Measurements from ENCODE around the gene LHFPL4.
"Not testable (repeated sequence)": the region's sequence is repeated elsewhere in the genome, so short reads cannot be mapped to it uniquely, and the experiment has no call there.

The LHFPL4 gene

GRCh38 chr3:9536212-9536611 lies 17.4 kb downstream of the LHFPL4 start:
- no peak for DNase-seq (ENCODE audit: low read depth, low spot score)

- DNase-seq (ENCODE audit: low read depth, low spot score), result no peak
These were observed 19.2 kb downstream of the LHFPL4 start for GRCh38 chr3:9534429-9534828.

GRCh38 chr3:9525078-9525477 lies 28.5 kb downstream of the LHFPL4 start:
- no peak for DNase-seq (ENCODE audit: low read depth, low spot score)

- no peak for DNase-seq (ENCODE audit: low read depth, low spot score)
These were observed 38.7 kb downstream of the LHFPL4 start for GRCh38 chr3:9514956-9515355.

GRCh38 chr3:9514306-9514705 lies 39.3 kb downstream of the LHFPL4 start:
- no peak for DNase-seq (ENCODE audit: low read depth, low spot score)

DNA sequence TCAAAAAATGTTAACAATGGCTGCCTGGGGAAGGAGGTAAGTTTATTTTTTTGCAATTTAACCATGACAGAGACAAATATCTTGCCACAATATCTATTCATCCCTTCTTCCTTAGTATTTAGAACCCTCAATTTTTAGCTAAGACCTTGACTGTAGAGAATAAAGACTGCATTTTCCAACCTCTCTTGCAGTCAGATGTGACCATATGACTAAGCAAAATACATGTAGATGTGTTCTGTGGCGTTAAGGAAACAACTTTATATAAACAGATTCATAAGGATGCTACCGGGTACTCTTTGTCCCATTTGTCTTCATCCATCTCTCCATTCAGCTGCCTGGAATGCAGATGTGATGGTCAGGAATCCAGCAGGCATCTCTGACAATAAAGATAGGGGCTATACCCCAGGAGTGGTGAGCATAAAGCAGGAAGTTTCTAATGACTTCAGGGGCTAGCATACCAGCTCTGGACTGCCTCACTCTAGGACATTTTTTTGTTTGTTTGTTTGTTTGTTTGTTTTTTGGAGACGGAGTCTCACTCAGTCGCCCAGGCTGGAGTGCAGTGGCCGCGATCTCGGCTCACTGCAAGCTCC lies 41.1 kb downstream of the LHFPL4 start:
- no peak for DNase-seq (ENCODE audit: low read depth, low spot score)

- no peak for DNase-seq (ENCODE audit: low read depth, low spot score)
These were observed 44.8 kb downstream of the LHFPL4 start for GRCh38 chr3:9508781-9509180.

- DNase-seq (ENCODE audit: low read depth, low spot score), result no peak
These were observed 45.7 kb downstream of the LHFPL4 start for GRCh38 chr3:9507586-9508578.

GRCh38 chr3:9503283-9503682 lies 50.3 kb downstream of the LHFPL4 start:
- DNase-seq (ENCODE audit: low read depth, low spot score), result peak; percentile 49

GRCh38 chr3:9501226-9501625 lies 52.4 kb downstream of the LHFPL4 start:
- no peak for DNase-seq (ENCODE audit: low read depth, low spot score)

DNA sequence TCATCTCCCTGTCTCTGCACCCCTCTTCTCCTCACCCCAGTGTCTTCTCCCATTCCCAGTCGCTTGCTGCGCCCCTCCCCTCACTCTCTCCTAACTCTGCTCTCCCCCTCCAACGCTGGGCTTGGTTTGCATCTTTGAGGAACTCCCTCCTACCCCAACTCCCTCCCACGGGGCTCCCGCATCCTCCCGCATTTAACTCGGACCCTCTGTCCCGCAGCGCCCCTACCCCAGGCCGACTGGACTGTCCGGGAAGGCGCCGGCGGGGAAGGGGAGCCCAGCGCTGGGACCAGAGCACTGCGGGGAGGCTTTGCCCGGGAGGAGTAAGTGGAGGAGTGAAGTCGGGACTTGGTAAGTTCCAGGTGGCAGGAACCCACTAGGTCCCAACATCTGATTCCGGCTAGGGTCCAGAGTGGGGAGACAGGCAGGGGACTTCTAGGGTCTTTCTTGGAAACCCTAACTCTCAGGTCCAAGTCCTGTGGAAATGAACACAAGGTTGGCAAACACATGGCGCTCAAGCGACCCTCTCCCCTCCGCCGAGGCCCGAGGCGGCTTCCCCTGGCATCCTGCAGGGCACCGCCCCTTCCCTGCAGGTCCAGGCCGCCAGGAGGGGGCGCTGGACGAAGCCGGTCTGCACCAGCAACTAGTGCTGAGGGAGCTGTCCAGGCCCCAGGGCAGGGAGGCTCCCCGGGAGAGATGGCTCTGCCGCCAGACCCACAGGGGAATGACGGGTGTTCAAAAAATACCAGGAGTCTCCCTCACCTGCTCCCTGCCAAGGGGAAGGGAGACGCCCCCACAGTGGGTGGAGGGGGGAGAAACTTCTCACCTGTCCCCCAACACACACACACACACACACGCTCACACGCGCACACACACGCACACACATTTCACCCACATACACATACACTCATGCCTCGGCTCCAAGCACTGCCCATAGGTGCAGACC lies 53.2 kb downstream of the LHFPL4 start:
- DNase-seq (ENCODE audit: low read depth, low spot score), result peak; percentile 38

GRCh38 chr3:9499455-9500107 lies 54.0 kb downstream of the LHFPL4 start:
- DNase-seq (ENCODE audit: low read depth, low spot score), result no peak

DNA sequence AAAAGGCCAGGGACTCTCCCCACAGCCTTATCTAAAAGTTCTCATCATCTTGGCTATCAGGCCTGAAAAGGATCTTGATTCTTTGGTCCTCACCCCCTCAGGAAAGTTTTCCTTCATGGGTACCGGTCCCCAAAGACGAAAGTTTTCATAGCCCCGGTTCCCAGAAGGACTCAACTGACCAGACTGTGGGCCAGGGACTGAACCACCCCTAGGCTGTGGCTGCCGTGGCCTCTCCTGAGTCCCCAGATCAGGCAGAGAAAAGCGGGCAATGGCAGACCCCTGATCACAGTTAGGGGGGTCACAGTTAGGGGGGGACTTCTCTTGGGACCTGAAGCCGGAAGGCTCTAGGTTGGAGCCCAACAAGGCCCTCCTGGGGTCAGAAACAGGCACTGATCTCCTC lies 54.8 kb downstream of the LHFPL4 start:
- DNase-seq (ENCODE audit: low read depth, low spot score), result no peak

DNA sequence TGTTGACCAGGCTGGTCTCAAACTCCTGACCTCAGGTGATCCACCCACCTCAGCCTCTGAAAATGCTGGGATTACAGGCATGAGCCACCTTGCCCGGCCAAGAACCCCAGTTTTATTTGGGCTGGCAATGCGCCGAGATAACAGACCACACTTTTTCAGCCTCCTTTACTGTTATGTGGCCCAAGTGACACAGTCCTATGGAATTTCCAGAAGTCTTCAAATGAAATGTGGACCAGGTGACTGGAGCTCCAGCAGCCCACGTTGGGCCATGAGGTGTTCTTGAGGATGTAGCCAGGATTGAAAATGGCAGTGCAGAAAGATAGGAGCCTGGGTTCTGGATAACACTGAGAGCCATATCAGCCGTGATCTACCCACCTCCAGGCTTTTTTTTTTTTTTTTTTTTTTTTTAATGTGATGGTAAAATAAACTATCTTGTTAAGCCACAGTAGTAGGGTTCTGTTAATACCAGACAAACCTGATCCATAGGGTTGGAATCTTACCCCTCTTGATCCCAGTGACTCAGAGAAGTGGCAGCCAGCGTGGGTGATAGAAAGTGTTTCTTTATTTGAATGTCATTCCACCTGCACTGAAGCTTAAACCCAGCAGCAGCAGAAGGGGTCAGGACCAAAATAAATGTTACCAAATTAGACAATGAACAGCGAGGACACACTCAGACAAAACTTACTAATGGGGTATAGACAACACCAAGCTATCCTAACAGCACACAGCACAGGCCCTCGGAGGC lies 55.6 kb downstream of the LHFPL4 start:
- DNase-seq (ENCODE audit: low read depth, low spot score), result no peak

DNA sequence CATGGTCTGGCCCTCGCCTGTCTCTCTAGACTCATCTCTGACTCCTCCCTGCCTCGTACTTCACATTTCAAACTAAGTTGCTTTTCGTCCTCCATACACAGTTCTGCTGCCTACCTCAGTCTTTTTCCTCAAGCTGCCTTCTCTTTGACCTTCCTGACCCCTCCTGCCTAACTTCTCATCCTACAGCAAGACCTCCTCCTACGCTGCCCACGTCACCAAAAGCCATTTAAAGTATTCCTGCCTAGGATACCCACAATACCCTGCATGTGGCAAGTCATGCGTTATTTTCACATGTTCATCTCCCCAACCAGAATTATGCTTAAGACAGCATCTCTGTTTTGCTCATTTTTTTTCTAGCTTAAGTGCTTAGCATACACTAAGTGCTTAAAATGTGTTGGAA lies 56.7 kb downstream of the LHFPL4 start:
- DNase-seq (ENCODE audit: low read depth, low spot score), result no peak

DNA sequence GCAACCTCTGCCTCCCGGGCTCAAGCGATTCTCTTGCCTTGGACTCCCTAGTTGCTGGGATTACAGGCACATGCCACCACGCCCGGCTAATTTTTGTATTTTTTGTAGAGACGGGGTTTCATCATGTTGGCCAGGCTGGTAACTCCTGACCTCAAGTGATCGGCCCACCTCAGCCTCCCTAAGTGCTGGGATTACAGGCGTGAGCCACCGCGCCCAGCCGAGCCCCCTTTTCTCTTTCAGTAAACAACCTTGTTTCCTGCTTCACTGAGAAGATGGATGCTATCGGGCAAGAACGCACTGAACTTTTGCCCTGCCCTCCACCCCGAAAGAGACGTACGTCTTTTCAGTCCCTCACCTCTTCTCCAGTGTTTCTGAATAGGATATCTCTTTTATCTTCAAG lies 59.6 kb downstream of the LHFPL4 start:
- not testable (repeated sequence) for DNase-seq (ENCODE audit: low read depth, low spot score)

DNA sequence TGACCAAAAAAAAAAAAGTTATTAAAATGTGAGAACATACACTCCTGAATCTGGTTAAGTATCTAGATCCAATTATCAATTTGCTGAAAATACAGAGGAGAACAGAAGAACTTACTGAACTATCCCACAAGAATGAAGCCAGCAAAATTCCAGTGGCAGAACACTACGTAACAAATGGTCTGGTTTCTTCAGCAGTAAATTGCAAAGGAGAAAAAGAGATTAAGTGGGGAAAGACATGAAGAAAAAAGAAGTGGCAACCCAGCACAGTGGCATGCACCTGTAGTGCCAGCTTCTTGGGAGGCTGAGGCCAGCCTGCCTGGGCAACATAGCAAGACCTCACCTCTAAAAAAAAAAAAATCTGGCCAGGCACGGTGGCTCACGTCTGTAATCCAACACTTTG lies 62.1 kb downstream of the LHFPL4 start:
- DNase-seq (ENCODE audit: low read depth, low spot score), result no peak

DNA sequence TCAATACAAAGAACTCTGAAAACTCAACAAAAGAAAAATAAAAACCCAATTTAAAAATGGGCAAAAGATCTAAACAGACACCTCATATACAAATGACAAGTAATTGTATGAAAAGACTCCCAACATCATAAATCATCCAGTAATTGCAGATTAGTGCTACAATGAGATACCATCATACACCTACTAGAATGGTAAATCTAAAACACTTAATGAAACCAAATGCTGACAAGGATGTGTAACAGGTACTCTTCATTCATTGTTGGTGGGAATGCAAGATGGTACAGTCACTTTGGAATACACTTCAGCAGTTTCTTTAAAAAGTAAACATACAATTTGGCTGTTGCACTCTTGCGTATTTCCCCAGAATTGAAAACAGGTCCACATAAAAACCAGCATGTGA lies 68.4 kb downstream of the LHFPL4 start:
- no peak for DNase-seq (ENCODE audit: low read depth, low spot score)

- no peak for DNase-seq (ENCODE audit: low read depth, low spot score)
These were observed 73.4 kb downstream of the LHFPL4 start for GRCh38 chr3:9480265-9480664.

DNA sequence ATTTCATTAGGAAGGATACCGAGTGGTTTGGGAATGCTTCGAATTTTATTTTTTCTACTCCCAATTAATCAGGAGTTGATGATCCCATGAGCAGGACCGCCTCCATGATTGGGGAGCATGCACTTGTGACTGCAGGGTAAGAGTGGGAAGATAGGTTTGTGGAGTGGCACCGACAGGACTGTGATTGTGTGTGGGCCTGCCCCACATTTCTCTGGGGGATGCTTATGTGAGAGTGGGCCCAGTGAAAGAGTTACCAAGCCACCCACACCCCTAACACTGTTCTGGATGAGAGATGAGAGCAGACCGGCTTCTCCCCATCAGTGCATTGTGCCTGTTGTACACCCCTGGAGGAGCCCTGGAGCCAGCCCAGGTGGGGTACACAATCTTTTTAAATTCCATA lies 76.7 kb downstream of the LHFPL4 start:
- DNase-seq (ENCODE audit: low read depth, low spot score), result no peak

- no peak for DNase-seq (ENCODE audit: low read depth, low spot score)
These were observed 79.1 kb downstream of the LHFPL4 start for GRCh38 chr3:9474482-9474881.
